GM06990 (cell line): Measurements from ENCODE around the gene SEZ6L.
A peak's percentile ranks its signal among the peaks of the same experiment; 100 is the strongest.

Experiments
- DNase-seq: peaks from one replicate; pipeline ENCODE4 v3.0.0-alpha.2; 2011; ENCODE audit not compliant: insufficient read length; ENCODE audit errors: extremely low read depth
- H3K27me3 ChIP-seq: replicated peaks from 2 replicates; pipeline ENCODE4 v1.6.0; 2011; ENCODE audit warnings: low read length; ENCODE audit not compliant: control insufficient read depth, insufficient read depth
- H3K36me3 ChIP-seq: 2 replicates; pipeline ENCODE4 v1.5.1; 2011; ENCODE audit warnings: low read length; ENCODE audit not compliant: control insufficient read depth, insufficient read depth
- H3K4me3 ChIP-seq: replicated peaks from 2 replicates; pipeline ENCODE4 v1.5.1; 2011; ENCODE audit warnings: low read depth, mild to moderate bottlenecking, control low read depth, low read length
- TF ChIP-seq, protein P1 (sequence below): IDR thresholded peaks from 2 replicates; pipeline ENCODE4 v1.5.1; 2011; ENCODE audit warnings: low read length, control low read depth, mild to moderate bottlenecking, inconsistent platforms; ENCODE audit not compliant: insufficient read depth, poor library complexity, severe bottlenecking

Gene SEZ6L

DNA sequence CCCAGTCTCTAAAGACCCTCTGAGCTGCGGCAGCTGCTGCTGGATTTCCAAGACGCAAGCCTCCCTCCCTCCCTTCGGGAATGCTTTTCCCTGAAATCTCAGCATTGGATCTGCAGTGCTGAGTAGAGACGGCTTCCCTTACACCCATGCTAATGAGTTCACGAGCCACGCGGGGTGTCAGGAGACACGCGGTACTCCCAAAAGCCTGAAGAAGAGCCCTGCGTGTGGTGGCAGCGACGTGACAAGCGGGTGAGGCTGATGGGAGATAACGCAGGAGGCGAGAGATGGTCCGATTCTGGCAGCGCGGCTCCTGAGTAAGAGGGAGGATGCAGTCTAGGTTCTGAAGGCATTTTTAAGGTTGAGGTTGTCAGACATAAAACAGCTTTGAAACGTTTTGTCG lies 185.4 kb downstream of the SEZ6L start:
- Histone ChIP-seq H3K4me3 (no peak overlapping the region), H3K27me3 (no peaks in the 10 kb centered on the region; the same call in 1 of the 2 replicates), H3K36me3 (no peaks in the 10 kb centered on the region)
- DNase-seq = no peak
- TF ChIP-seq, protein P1, sequence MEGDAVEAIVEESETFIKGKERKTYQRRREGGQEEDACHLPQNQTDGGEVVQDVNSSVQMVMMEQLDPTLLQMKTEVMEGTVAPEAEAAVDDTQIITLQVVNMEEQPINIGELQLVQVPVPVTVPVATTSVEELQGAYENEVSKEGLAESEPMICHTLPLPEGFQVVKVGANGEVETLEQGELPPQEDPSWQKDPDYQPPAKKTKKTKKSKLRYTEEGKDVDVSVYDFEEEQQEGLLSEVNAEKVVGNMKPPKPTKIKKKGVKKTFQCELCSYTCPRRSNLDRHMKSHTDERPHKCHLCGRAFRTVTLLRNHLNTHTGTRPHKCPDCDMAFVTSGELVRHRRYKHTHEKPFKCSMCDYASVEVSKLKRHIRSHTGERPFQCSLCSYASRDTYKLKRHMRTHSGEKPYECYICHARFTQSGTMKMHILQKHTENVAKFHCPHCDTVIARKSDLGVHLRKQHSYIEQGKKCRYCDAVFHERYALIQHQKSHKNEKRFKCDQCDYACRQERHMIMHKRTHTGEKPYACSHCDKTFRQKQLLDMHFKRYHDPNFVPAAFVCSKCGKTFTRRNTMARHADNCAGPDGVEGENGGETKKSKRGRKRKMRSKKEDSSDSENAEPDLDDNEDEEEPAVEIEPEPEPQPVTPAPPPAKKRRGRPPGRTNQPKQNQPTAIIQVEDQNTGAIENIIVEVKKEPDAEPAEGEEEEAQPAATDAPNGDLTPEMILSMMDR = no peak

DNA sequence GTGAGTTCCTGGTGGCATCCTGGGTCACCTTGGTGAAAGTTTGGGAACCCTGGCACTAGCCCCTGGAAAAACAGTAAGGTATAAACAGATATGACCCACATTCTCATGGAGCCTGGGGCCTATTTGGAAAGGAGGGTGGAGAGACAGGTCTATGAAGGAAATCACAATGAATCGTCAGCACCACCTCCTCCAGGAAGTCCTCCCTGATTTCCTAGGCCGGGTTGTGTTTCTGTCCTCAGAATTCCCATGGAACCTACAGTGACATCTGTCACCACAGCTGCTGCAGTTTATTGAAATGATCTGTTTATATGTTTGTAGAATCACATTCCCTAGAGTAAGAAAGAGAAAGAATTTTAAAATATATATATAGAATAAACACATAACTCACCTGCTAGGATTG lies 188.0 kb downstream of the SEZ6L start:
- H3K4me3 ChIP-seq = no peak overlapping the region
- H3K27me3 ChIP-seq = no peaks in the 10 kb centered on the region; the same call in 1 of the 2 replicates
- no peaks in the 10 kb centered on the region for H3K36me3 ChIP-seq
- TF ChIP-seq, protein P1 = no peak
- DNase-seq = no peak

DNA sequence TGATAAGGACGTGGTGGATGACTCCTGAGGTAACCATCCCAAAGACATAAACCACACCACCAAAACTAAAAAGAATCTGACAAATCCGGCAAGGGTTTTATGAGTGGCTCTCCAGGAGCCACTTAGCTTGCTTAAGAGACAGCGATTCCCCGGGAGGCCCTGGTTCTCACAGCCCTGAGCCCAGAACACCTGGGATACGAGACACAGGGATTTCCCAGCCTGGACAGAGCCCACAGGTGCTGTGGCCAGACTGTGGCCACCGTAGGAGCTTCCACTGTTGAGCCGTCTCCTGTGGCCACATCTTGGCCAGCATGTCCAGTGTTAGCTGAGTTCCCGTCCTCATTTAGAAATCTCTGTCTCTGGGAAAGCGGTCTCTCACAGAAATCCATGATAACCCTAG lies 188.6 kb downstream of the SEZ6L start:
- H3K4me3 ChIP-seq = no peak overlapping the region
- no peaks in the 10 kb centered on the region for H3K36me3 ChIP-seq
- TF ChIP-seq, protein P1 = no peak
- no peak for DNase-seq
- H3K27me3 ChIP-seq = no peaks in the 10 kb centered on the region; the same call in 1 of the 2 replicates

DNA sequence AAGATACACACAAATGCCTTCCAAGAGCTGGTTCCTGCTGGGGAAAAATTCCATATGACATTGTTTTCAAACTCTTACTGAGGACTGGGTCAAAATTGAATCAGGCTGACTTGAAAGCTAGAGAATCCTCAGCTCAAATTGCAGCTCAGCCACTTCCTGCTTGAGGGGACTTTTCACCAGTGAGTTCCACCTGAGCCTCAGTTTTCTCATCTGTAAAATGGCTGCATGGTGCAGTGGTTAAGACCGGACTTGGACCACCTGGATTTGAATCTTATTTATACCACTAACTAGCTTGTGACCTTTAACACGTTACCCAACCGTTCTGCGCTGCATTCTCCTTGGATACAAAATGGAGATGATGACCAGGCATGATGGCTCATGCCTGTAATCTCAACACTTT lies 189.9 kb downstream of the SEZ6L start:
- DNase-seq = no peak
- H3K36me3 ChIP-seq = no peaks in the 10 kb centered on the region
- TF ChIP-seq, protein P1 = no peak
- no peaks in the 10 kb centered on the region for H3K27me3 ChIP-seq
- H3K4me3 ChIP-seq = no peak overlapping the region

DNA sequence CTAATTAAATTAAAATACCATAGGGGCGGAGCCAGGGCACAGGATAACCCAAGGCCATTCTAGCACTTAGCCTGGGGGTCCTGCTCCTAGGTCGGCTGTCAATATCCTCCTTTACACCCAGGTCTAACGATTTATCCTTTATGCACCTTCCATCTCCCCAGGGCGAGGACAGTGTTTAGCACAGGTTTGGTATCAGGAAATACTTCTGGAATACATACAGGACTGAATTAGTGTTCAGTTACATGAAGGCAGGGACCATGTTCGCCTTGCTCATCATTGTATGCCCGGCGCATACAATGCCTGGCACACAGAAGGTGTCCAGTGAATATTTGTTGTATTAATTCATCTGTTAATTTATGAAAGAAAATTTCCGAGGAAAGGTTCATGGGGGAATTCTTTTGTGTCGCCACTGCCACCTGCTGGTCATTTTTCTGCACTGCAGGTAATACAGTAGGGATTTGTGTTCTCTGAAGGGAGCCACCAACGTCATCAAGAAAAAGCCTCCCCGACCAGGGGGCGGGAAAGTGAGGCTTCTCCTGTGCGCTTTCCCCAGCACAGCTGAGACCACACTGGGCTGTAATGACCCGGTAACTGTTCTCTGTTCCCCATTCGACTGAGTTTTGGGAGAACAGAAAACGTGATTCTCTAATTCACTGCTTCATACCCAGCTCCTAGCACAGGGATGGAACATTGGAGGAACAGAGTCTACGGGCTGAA lies 191.1 kb downstream of the SEZ6L start:
- DNase-seq = peak; percentile 24
- H3K4me3 ChIP-seq = no peak overlapping the region; the same call in 1 of the 2 replicates
- TF ChIP-seq, protein P1 = peak; percentile 90
- H3K36me3 ChIP-seq = no peaks in the 10 kb centered on the region
- H3K27me3 ChIP-seq = no peaks in the 10 kb centered on the region
